GM06990 (cell line): ENCODE measurements around the gene NFX1.
"Not testable (repeated sequence)": the region's sequence is repeated elsewhere in the genome, so short reads cannot be mapped to it uniquely, and the experiment has no call there.

Experiments used
- DNase-seq: peaks from one replicate; pipeline ENCODE4 v3.0.0-alpha.2; 2011; ENCODE audit not compliant: insufficient read length; ENCODE audit errors: extremely low read depth
- H3K27me3 ChIP-seq: replicated peaks from 2 replicates; pipeline ENCODE4 v1.6.0; 2011; ENCODE audit warnings: low read length; ENCODE audit not compliant: control insufficient read depth, insufficient read depth
- H3K36me3 ChIP-seq: 2 replicates; pipeline ENCODE4 v1.5.1; 2011; ENCODE audit warnings: low read length; ENCODE audit not compliant: control insufficient read depth, insufficient read depth
- H3K4me3 ChIP-seq: replicated peaks from 2 replicates; pipeline ENCODE4 v1.5.1; 2011; ENCODE audit warnings: low read depth, mild to moderate bottlenecking, control low read depth, low read length
- TF ChIP-seq, protein P1 (sequence below): IDR thresholded peaks from 2 replicates; pipeline ENCODE4 v1.5.1; 2011; ENCODE audit warnings: low read length, control low read depth, mild to moderate bottlenecking, inconsistent platforms; ENCODE audit not compliant: insufficient read depth, poor library complexity, severe bottlenecking

NFX1 gene

DNA sequence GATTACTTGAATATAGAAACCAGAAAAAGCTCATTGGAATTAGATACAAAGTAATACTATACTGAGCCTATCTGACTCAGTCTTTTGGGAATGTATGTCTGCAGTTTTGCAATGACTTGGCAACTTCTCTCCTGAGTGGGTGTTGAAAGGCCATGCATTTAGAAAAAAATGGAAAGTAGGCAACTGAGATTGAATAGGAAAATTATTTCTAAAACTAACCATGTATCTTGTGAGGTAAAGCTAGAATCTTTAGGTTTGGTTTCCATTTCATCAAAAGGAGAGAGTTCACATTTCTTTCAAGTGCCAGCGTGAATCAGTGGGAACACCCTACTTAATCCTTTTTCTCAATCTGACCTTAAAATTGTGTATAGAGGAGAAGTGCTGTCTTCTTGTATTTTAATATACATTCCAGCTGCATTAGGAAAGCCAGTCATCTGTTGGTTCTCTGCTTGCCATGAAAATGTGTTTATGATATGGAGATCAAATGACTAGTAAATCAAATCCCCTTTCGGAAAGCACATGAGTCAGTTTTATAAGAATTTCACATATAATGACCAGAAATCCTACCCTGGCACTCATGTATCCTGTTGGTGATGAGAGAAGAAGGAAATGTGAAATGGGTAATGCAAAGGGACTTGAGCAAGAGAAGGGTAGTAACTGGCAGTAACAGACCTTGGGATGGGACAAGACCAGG lies 30.4 kb downstream of the NFX1 start:
- DNase-seq: no peak
- Histone ChIP-seq H3K27me3 (no peaks in the 10 kb centered on the region), H3K4me3 (no peak overlapping the region), H3K36me3 (peaks cover 19% of the 10 kb centered on the region)
- TF ChIP-seq, protein P1, sequence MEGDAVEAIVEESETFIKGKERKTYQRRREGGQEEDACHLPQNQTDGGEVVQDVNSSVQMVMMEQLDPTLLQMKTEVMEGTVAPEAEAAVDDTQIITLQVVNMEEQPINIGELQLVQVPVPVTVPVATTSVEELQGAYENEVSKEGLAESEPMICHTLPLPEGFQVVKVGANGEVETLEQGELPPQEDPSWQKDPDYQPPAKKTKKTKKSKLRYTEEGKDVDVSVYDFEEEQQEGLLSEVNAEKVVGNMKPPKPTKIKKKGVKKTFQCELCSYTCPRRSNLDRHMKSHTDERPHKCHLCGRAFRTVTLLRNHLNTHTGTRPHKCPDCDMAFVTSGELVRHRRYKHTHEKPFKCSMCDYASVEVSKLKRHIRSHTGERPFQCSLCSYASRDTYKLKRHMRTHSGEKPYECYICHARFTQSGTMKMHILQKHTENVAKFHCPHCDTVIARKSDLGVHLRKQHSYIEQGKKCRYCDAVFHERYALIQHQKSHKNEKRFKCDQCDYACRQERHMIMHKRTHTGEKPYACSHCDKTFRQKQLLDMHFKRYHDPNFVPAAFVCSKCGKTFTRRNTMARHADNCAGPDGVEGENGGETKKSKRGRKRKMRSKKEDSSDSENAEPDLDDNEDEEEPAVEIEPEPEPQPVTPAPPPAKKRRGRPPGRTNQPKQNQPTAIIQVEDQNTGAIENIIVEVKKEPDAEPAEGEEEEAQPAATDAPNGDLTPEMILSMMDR: no peak

DNA sequence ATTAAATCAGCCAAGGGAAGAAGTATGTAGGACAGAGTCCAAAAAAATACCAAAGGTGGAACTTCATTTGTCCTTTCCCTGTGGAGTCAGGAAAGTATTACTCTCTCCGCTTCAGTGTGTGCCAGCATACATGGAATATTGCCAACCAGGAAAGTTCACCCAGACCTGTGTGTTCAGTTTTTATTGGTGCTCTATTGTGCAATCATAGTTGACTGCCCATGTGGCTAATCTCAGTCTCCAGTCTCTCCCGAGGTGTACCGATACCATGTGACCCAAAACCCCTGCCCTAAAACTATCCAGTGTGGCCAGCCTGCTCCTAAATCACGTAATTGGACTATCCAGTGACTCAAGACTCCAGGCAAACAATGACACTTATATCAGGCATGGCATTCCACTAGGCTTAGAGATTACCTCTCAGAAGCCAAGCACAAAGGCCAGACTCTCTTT lies 38.8 kb downstream of the NFX1 start:
- TF ChIP-seq, protein P1: no peak
- Histone ChIP-seq H3K4me3 (no peak overlapping the region), H3K27me3 (no peaks in the 10 kb centered on the region), H3K36me3 (peaks cover 20% of the 10 kb centered on the region)
- DNase-seq: no peak

DNA sequence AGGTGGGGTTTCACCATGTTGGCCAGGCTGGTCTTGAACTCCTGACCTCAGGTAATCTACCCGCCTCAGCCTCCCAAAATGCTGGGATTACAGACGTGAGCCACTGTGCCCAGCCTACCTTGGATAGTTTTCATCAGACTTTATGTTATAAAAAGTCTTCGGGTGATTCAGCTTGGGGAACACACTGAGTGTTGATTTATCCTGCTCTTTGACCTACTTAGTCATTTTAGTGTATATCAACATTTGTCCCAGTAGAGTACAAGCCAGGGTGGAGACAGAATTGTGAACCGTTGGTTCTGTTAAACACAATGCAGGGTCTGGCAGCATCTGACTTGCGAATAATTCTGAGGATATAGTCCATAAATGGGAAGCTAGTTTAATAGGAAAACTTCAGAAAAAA lies 39.7 kb downstream of the NFX1 start:
- H3K27me3 ChIP-seq: no peaks in the 10 kb centered on the region
- peaks cover 21% of the 10 kb centered on the region for H3K36me3 ChIP-seq
- TF ChIP-seq, protein P1: no peak
- H3K4me3 ChIP-seq: no peak overlapping the region
- no peak for DNase-seq

DNA sequence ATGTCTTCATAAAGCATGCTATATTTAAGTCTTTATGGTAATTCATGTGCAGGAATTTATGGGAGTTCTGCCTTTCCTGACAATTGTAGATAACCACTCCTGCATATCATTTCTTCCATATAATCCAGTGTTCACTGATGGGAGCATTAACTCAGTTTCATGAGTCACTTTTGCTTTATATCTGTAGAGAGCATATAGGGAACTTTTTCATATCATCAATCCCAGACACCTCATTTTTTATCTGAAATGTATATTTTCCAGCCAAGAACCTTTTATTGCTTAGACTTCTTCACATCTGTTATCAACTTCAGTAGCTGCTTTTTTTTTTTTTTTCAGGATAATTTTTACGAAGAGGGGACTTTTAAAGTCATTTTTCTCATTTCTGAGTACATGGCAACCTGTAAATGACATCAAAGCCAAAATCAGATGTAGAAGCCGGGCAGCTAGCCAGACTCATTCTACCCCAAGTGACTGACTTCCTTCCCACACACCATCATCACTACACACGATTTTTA lies 41.1 kb downstream of the NFX1 start:
- no peaks in the 10 kb centered on the region for H3K27me3 ChIP-seq
- TF ChIP-seq, protein P1: no peak
- H3K4me3 ChIP-seq: no peak overlapping the region
- peaks cover 21% of the 10 kb centered on the region for H3K36me3 ChIP-seq
- DNase-seq: no peak

DNA sequence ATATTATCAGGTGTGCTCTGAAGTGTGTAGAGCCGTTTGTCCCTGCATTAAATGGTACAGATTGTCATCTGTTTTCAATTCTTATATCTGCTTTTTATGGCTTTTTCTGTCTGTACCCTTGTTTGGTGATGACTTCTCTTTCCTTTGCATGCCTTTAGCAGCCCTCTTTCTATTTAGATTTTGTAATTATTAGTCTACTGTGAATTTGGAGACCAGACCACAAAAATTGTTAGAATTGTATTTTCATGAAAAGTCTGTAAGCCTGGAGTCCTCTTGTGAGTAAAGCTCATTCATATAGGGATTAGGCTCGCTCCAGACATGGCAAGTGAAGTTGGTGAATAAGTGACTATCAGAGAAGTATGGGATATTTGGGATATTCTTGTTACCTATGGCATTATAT lies 41.7 kb downstream of the NFX1 start:
- no peak overlapping the region for H3K4me3 ChIP-seq
- TF ChIP-seq, protein P1: no peak
- H3K27me3 ChIP-seq: no peaks in the 10 kb centered on the region
- no peak for DNase-seq
- H3K36me3 ChIP-seq: peaks cover 21% of the 10 kb centered on the region

DNA sequence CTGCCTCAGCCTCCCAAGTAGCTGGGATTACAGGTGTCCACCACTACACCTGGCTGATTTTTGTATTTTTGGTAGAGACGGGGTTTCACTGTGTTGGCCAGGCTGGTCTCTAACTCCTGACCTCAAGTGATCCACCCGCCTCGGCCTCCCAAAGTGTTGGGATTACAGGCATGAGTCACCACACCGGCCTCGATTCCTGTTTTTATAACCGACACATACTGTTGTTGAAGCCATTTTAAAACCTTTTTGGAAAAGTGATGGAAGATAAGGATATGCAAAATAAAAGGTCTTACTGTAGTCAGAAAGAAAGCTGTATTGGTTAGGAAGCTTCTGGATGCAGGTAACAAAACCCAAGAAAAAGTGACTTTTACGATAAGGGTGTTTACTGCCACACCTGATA lies 42.6 kb downstream of the NFX1 start:
- not testable (repeated sequence) for DNase-seq, H3K27me3 ChIP-seq, H3K4me3 ChIP-seq
- peaks cover 20% of the 10 kb centered on the region for H3K36me3 ChIP-seq
